ENCODE measurements around the gene SLC7A8.

GRCh38 chr14:23132970-23133369, 50.5 kb downstream of the SLC7A8 start:
- TF ChIP-seq, protein P1, sequence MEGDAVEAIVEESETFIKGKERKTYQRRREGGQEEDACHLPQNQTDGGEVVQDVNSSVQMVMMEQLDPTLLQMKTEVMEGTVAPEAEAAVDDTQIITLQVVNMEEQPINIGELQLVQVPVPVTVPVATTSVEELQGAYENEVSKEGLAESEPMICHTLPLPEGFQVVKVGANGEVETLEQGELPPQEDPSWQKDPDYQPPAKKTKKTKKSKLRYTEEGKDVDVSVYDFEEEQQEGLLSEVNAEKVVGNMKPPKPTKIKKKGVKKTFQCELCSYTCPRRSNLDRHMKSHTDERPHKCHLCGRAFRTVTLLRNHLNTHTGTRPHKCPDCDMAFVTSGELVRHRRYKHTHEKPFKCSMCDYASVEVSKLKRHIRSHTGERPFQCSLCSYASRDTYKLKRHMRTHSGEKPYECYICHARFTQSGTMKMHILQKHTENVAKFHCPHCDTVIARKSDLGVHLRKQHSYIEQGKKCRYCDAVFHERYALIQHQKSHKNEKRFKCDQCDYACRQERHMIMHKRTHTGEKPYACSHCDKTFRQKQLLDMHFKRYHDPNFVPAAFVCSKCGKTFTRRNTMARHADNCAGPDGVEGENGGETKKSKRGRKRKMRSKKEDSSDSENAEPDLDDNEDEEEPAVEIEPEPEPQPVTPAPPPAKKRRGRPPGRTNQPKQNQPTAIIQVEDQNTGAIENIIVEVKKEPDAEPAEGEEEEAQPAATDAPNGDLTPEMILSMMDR (IDR thresholded peaks at IDR 0.05), result no peak
- no peak for TF ChIP-seq POLR2A (IDR thresholded peaks at IDR 0.05)

Data from lower leg skin (tissue), 3 donors.